Measurements from ENCODE around the gene HOXB9. TPM values are rescaled to one million over a fixed set of nuclear protein-coding genes. Genes with fewer than 3 reads are reported as not detected.

Gene HOXB9
- total and polyA plus RNA-seq, 9 of the 15 experiments (the other 6 are each of a cell fraction or from before 2014, with no cell fraction given): 3.1 to 196 (median 77.6) TPM

- TF ChIP-seq ZNF124 (CRISPR knock-in tag; IDR thresholded peaks at IDR 0.05) (no peak), BHLHE40 (IDR thresholded peaks at IDR 0.05; ENCODE audit: low read length) (no peak), BRF2 (IDR thresholded peaks at IDR 0.05; ENCODE audit: borderline replicate concordance, insufficient read depth, insufficient read length) (no peak), ZNF407 (IDR thresholded peaks at IDR 0.05; ENCODE audit: low read depth) (no peak)
Observed at GRCh38 chr17:48591255-48592056, 34.7 kb downstream of the HOXB9 start (continued).

Data from K562 (cell line).